HEK293T (cell line): ENCODE results near the gene PIEZO1.

Source experiments
- BHLHE40 ChIP-seq: fragments of 450-650 bp; IDR thresholded peaks from 2 replicates; pipeline ENCODE4 v1.6.1; 2016; ENCODE audit warnings: mild to moderate bottlenecking, moderate library complexity, borderline replicate concordance
- ELF4 ChIP-seq: fragments of 450-650 bp; IDR thresholded peaks from 2 replicates; pipeline ENCODE4 v1.6.1; 2017; ENCODE audit warnings: antibody characterized with exemption
- FOXM1 ChIP-seq: fragments of 450-650 bp; IDR thresholded peaks from 2 replicates; pipeline ENCODE4 v1.6.1; 2017; ENCODE audit warnings: mild to moderate bottlenecking, borderline replicate concordance
- TARDBP ChIP-seq: fragments of 450-650 bp; IDR thresholded peaks from 2 replicates; pipeline ENCODE4 v1.6.1; 2016

GRCh38 chr16:88740727-88741055 is 44.3 kb downstream of the PIEZO1 start:
- no peak for TF ChIP-seq BHLHE40
- no peak for TF ChIP-seq TARDBP
- TF ChIP-seq FOXM1 = no peak
- TF ChIP-seq ELF4 = no peak
